Measurements from ENCODE around the gene MRPS7.

Gene MRPS7

GRCh38 chr17:75260641-75261335, 891 bp upstream of the MRPS7 start:
- peak overlapping the region; percentile 85 for H3K4me3 ChIP-seq
- no peak for TF ChIP-seq Cebpa-rat (IDR thresholded peaks at IDR 0.05)
- peaks cover 35% of the 10 kb centered on the region for H3K36me3 ChIP-seq
- no peaks in the 10 kb centered on the region for H3K9me3 ChIP-seq
- H3K27ac ChIP-seq = peak overlapping the region; percentile 95
- peaks cover 33% of the 10 kb centered on the region for H4K20me1 ChIP-seq
- no peaks in the 10 kb centered on the region for H3K27me3 ChIP-seq
- peaks cover 35% of the 10 kb centered on the region for H3K4me1 ChIP-seq
- H3K4me2 ChIP-seq = peak overlapping the region; percentile 89
- H3K9ac ChIP-seq = peak overlapping the region; percentile 96

- Histone ChIP-seq H3K4me1 (peaks cover 35% of the 10 kb centered on the region), H3K9me3 (no peaks in the 10 kb centered on the region), H3K36me3 (peaks cover 48% of the 10 kb centered on the region), H3K27ac (peak overlapping the region; percentile 95), H3K4me3 (peak overlapping the region; percentile 85), H4K20me1 (peaks cover 34% of the 10 kb centered on the region), H3K27me3 (no peaks in the 10 kb centered on the region), H3K4me2 (peak overlapping the region; percentile 91), H3K9ac (peak overlapping the region; percentile 96)
- TF ChIP-seq Cebpa-rat (IDR thresholded peaks at IDR 0.05) = no peak
Observed at GRCh38 chr17:75262112-75262606, 480 bp downstream of the MRPS7 start.

GRCh38 chr17:75263055-75263454, 1.4 kb downstream of the MRPS7 start:
- no peaks in the 10 kb centered on the region for H3K27me3 ChIP-seq
- H3K27ac ChIP-seq = 0 out of 2 replicates have a peak overlapping the region, but pooled peaks have one; percentile 95
- TF ChIP-seq Cebpa-rat (IDR thresholded peaks at IDR 0.05) = no peak
- peaks cover 34% of the 10 kb centered on the region for H4K20me1 ChIP-seq
- H3K4me3 ChIP-seq = peak overlapping the region; percentile 85
- peak overlapping the region; percentile 91 for H3K4me2 ChIP-seq
- H3K36me3 ChIP-seq = peaks cover 55% of the 10 kb centered on the region
- no peaks in the 10 kb centered on the region for H3K9me3 ChIP-seq
- peak overlapping the region; percentile 96; the same call in 1 of the 2 replicates for H3K9ac ChIP-seq
- peaks cover 35% of the 10 kb centered on the region for H3K4me1 ChIP-seq

GRCh38 chr17:75265614-75266315, 4.1 kb downstream of the MRPS7 start:
- Histone ChIP-seq H3K4me1 (peaks cover 38% of the 10 kb centered on the region), H4K20me1 (peaks cover 9% of the 10 kb centered on the region; the same call in 1 of the 2 replicates), H3K4me3 (no peak overlapping the region), H3K9me3 (no peaks in the 10 kb centered on the region), H3K27ac (no peak overlapping the region), H3K36me3 (peaks cover 48% of the 10 kb centered on the region), H3K4me2 (no peak overlapping the region), H3K27me3 (no peaks in the 10 kb centered on the region), H3K9ac (no peak overlapping the region)
- TF ChIP-seq Cebpa-rat (IDR thresholded peaks at IDR 0.05) = no peak

- no peak overlapping the region for H3K4me3 ChIP-seq
- peaks cover 5% of the 10 kb centered on the region; the same call in 1 of the 2 replicates for H4K20me1 ChIP-seq
- no peak overlapping the region for H3K27ac ChIP-seq
- H3K9me3 ChIP-seq = no peaks in the 10 kb centered on the region
- H3K27me3 ChIP-seq = no peaks in the 10 kb centered on the region
- H3K36me3 ChIP-seq = peaks cover 48% of the 10 kb centered on the region
- no peak overlapping the region for H3K9ac ChIP-seq
- H3K4me2 ChIP-seq = no peak overlapping the region
- peaks cover 38% of the 10 kb centered on the region for H3K4me1 ChIP-seq
- no peak for TF ChIP-seq Cebpa-rat (IDR thresholded peaks at IDR 0.05)
Observed at GRCh38 chr17:75266316-75267152, 4.9 kb downstream of the MRPS7 start.

- H3K9me3 ChIP-seq = no peaks in the 10 kb centered on the region
- no peak for TF ChIP-seq Cebpa-rat (IDR thresholded peaks at IDR 0.05)
- peaks cover 9% of the 10 kb centered on the region for H4K20me1 ChIP-seq
- peaks cover 48% of the 10 kb centered on the region for H3K36me3 ChIP-seq
- no peak overlapping the region for H3K9ac ChIP-seq
- no peak overlapping the region for H3K27ac ChIP-seq
- H3K4me2 ChIP-seq = no peak overlapping the region
- H3K4me1 ChIP-seq = peaks cover 42% of the 10 kb centered on the region
- no peaks in the 10 kb centered on the region for H3K27me3 ChIP-seq
- no peak overlapping the region for H3K4me3 ChIP-seq
Observed at GRCh38 chr17:75267153-75267410, 5.4 kb downstream of the MRPS7 start.

- no peak for TF ChIP-seq Cebpa-rat (IDR thresholded peaks at IDR 0.05)
- Histone ChIP-seq H3K27me3 (no peaks in the 10 kb centered on the region), H3K9ac (no peak overlapping the region), H3K4me1 (peaks cover 43% of the 10 kb centered on the region), H3K4me3 (no peak overlapping the region), H4K20me1 (peaks cover 14% of the 10 kb centered on the region), H3K4me2 (no peak overlapping the region), H3K27ac (no peak overlapping the region), H3K9me3 (no peaks in the 10 kb centered on the region), H3K36me3 (peaks cover 50% of the 10 kb centered on the region)
Observed at GRCh38 chr17:75267411-75268232, 5.9 kb downstream of the MRPS7 start.

GRCh38 chr17:75269844-75270217, 8.2 kb downstream of the MRPS7 start:
- Histone ChIP-seq H3K9ac (peak overlapping the region; percentile 95), H3K27ac (peak overlapping the region; percentile 92)

More at GRCh38 chr17:75269844-75270217, 8.2 kb downstream of the MRPS7 start:
- peaks cover 36% of the 10 kb centered on the region for H3K4me1 ChIP-seq
- peak overlapping the region; percentile 96 for H3K4me2 ChIP-seq
- H3K9me3 ChIP-seq = no peaks in the 10 kb centered on the region
- no peak for TF ChIP-seq Cebpa-rat (IDR thresholded peaks at IDR 0.05)
- peaks cover 21% of the 10 kb centered on the region for H4K20me1 ChIP-seq
- H3K27me3 ChIP-seq = no peaks in the 10 kb centered on the region
- peak overlapping the region; percentile 96 for H3K4me3 ChIP-seq
- H3K36me3 ChIP-seq = peaks cover 54% of the 10 kb centered on the region

Measured in BLaER1 (cell line).